Measurements from ENCODE around the gene DISP3. TPM values are rescaled to one million over a fixed set of nuclear protein-coding genes. Genes with fewer than 3 reads are reported as not detected.

DISP3 gene
- total RNA-seq, 1 donor from 2014 or later: 0.17 TPM

- no peak overlapping the region for H3K4me3 ChIP-seq (ENCODE audit: low read depth, low read length)
- DNase-seq (ENCODE audit: low read depth): no peak
- peaks cover 30% of the 10 kb centered on the region for H3K27me3 ChIP-seq (ENCODE audit: control insufficient read depth, insufficient read depth, low read length)
- H3K36me3 ChIP-seq (ENCODE audit: control insufficient read depth, insufficient read depth, low read length): no peaks in the 10 kb centered on the region
- no peak for TF ChIP-seq CTCF (IDR thresholded peaks at IDR 0.05; ENCODE audit: insufficient read depth, low read length, poor library complexity, severe bottlenecking)
Observed at GRCh38 chr1:11475748-11476147, 3.2 kb upstream of the DISP3 start.

GRCh38 chr1:11479375-11479979 lies 522 bp downstream of the DISP3 start:
- no peaks in the 10 kb centered on the region for H3K36me3 ChIP-seq (ENCODE audit: control insufficient read depth, insufficient read depth, low read length)
- TF ChIP-seq CTCF (IDR thresholded peaks at IDR 0.05; ENCODE audit: insufficient read depth, low read length, poor library complexity, severe bottlenecking): no peak
- H3K4me3 ChIP-seq (ENCODE audit: low read depth, low read length): peak overlapping the region; percentile 50
- H3K27me3 ChIP-seq (ENCODE audit: control insufficient read depth, insufficient read depth, low read length): peaks cover 28% of the 10 kb centered on the region
- DNase-seq (ENCODE audit: low read depth): no peak

GRCh38 chr1:11481019-11481418 lies 2.1 kb downstream of the DISP3 start:
- TF ChIP-seq CTCF (IDR thresholded peaks at IDR 0.05; ENCODE audit: insufficient read depth, low read length, poor library complexity, severe bottlenecking): no peak
- H3K36me3 ChIP-seq (ENCODE audit: control insufficient read depth, insufficient read depth, low read length): no peaks in the 10 kb centered on the region

GRCh38 chr1:11482198-11482597 lies 3.2 kb downstream of the DISP3 start:
- TF ChIP-seq CTCF (IDR thresholded peaks at IDR 0.05; ENCODE audit: insufficient read depth, low read length, poor library complexity, severe bottlenecking): no peak
- H3K4me3 ChIP-seq (ENCODE audit: low read depth, low read length): no peak overlapping the region
- no peaks in the 10 kb centered on the region for H3K36me3 ChIP-seq (ENCODE audit: control insufficient read depth, insufficient read depth, low read length)
- no peak for DNase-seq (ENCODE audit: low read depth)
- peaks cover 25% of the 10 kb centered on the region for H3K27me3 ChIP-seq (ENCODE audit: control insufficient read depth, insufficient read depth, low read length)

More at GRCh38 chr1:11481019-11481418, 2.1 kb downstream of the DISP3 start:
- no peak overlapping the region for H3K4me3 ChIP-seq (ENCODE audit: low read depth, low read length)
- DNase-seq (ENCODE audit: low read depth): no peak
- H3K27me3 ChIP-seq (ENCODE audit: control insufficient read depth, insufficient read depth, low read length): peaks cover 28% of the 10 kb centered on the region

- H3K4me3 ChIP-seq (ENCODE audit: low read depth, low read length): no peak overlapping the region
- DNase-seq (ENCODE audit: low read depth): no peak
- H3K36me3 ChIP-seq (ENCODE audit: control insufficient read depth, insufficient read depth, low read length): no peaks in the 10 kb centered on the region
- TF ChIP-seq CTCF (IDR thresholded peaks at IDR 0.05; ENCODE audit: insufficient read depth, low read length, poor library complexity, severe bottlenecking): no peak
- H3K27me3 ChIP-seq (ENCODE audit: control insufficient read depth, insufficient read depth, low read length): peaks cover 21% of the 10 kb centered on the region
Observed at GRCh38 chr1:11482701-11483479, 3.9 kb downstream of the DISP3 start.

All from kidney epithelial cell (primary cell).